Thyroid gland (tissue), 4 donors: ENCODE results near the gene KCNQ1. TPM values are rescaled to one million over a fixed set of nuclear protein-coding genes. Genes with fewer than 3 reads are reported as not detected.

ENCODE experiments used
- DNase-seq, 2 donors: peaks; one replicate each; pipeline ENCODE4 v3.0.0-alpha.2; 2019
- H3K27ac ChIP-seq, 3 donors: fragments of 200-600 bp; sonication (generic); 1 replicate in 2 of 3; 2 replicates in 1 of 3; pipeline ENCODE4 v1.5.1; 2016 to 2019; ENCODE audit warnings: mild to moderate bottlenecking in 1 of 3, moderate library complexity in 1 of 3
- H3K27me3 ChIP-seq: fragments of 200-600 bp; sonication (generic); one replicate; pipeline ENCODE4 v1.5.1; 2019
- H3K36me3 ChIP-seq, 2 donors: fragments of 200-600 bp; sonication (generic); one replicate each; pipeline ENCODE4 v1.5.1; 2016 to 2019
- H3K4me1 ChIP-seq, 2 donors: fragments of 200-600 bp; sonication (generic); one replicate each; pipeline ENCODE4 v1.5.1; 2017 to 2019
- H3K4me3 ChIP-seq, 3 donors: fragments of 200-600 bp; sonication (generic); replicated peaks in 1 of 3; 1 replicate in 2 of 3; 2 replicates in 1 of 3; pipeline ENCODE4 v1.5.1; 2016; ENCODE audit warnings: mild to moderate bottlenecking in 1 of 3
- H3K9me3 ChIP-seq: fragments of 200-600 bp; sonication (generic); one replicate; pipeline ENCODE4 v1.5.1; 2017
- POLR2A ChIP-seq, 2 donors: fragments of 450-650 bp; IDR thresholded peaks; one replicate each; pipeline ENCODE4 v1.6.1; 2017; ENCODE audit warnings: antibody characterized with exemption in 2 of 2, mild to moderate bottlenecking in 2 of 2, moderate library complexity in 1 of 2
- WGBS, 2 donors: methylation state at CpG; one replicate each; pipeline ENCODE4 v1.1.5; 2017; 5-methylcytosine and 5-hydroxymethylcytosine counted together
- intact Hi-C: fragments of 100-400 bp; cut with DNase I; formaldehyde crosslinking; loops from one replicate; pipeline ENCODE4 v1.15.1; 2023
- total RNA-seq, 4 donors: library from RNA; depleted of rRNA; stranded (reverse); fragments of >200 nt; gene quantifications; one replicate each; pipeline ENCODE4 v1.2.3, GENCODE V29; 2016
- TF ChIP-seq, protein P1 (sequence below), 6 experiments: fragments of 200-600 bp in 3 of 6; fragments of 450-650 bp in 3 of 6; sonication (generic) in 3 of 6; IDR thresholded peaks; one replicate each; pipeline ENCODE4 v1.5.1; 2016 to 2019; ENCODE audit warnings: antibody characterized with exemption in 6 of 6, mild to moderate bottlenecking in 2 of 6, inconsistent platforms in 1 of 6, moderate library complexity in 1 of 6

The KCNQ1 gene
- total RNA-seq, 4 donors from 2014 or later: 51.3 to 103 (median 97.8) TPM

DNA sequence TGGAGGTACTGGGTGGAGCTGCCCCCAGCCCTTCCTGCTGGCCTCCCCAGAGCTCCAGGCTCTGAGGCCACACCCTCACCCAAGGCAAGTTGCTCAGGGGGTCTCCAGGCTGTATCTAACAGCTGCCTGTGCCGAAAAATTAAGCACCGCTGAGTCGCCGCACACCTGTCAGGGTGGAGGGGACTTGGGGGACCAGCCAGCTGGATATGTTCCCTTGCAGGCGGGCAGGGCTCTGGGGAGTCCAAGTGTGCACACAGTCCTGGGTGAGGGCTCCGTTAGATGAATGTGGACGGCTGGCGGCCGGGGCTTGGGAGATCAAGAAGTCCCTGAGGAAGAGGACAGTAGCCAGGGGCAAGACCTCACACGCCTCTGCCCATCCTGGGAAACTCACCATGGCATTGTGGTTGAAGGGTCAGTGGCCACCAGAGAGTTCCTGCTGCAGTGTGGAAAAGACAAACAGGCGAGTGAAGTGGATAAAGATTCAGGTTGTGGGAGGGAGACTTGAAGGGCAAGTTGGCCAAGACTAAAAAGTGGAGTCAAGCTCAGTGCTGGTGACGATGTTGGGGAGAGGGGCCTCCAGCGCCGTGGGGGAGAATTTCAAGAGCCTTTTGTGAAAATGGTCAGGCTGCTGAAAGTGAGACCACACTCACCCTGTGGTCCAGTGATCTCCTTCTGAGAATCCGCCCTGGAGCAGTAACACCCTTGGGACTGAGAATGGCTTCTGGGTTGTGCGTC is 371.1 kb downstream of the KCNQ1 start:
- no peaks in the 10 kb centered on the region for H3K9me3 ChIP-seq
- DNase-seq: no peak
- H3K4me1 ChIP-seq: peaks cover 0 to 9% of the 10 kb centered on the region in 2 donors
- WGBS, 2 donors: 82 to 97% methylated on average over 12 to 16 of the region's 16 CpGs
- no peak for TF ChIP-seq POLR2A (IDR thresholded peaks at IDR 0.05)
- TF ChIP-seq, protein P1, sequence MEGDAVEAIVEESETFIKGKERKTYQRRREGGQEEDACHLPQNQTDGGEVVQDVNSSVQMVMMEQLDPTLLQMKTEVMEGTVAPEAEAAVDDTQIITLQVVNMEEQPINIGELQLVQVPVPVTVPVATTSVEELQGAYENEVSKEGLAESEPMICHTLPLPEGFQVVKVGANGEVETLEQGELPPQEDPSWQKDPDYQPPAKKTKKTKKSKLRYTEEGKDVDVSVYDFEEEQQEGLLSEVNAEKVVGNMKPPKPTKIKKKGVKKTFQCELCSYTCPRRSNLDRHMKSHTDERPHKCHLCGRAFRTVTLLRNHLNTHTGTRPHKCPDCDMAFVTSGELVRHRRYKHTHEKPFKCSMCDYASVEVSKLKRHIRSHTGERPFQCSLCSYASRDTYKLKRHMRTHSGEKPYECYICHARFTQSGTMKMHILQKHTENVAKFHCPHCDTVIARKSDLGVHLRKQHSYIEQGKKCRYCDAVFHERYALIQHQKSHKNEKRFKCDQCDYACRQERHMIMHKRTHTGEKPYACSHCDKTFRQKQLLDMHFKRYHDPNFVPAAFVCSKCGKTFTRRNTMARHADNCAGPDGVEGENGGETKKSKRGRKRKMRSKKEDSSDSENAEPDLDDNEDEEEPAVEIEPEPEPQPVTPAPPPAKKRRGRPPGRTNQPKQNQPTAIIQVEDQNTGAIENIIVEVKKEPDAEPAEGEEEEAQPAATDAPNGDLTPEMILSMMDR (IDR thresholded peaks at IDR 0.05): no peak
- no peak overlapping the region for H3K27ac ChIP-seq
- H3K27me3 ChIP-seq: no peaks in the 10 kb centered on the region
- H3K36me3 ChIP-seq: no peaks in the 10 kb centered on the region
- intact Hi-C loops: no loop called here
- H3K4me3 ChIP-seq: no peak overlapping the region

DNA sequence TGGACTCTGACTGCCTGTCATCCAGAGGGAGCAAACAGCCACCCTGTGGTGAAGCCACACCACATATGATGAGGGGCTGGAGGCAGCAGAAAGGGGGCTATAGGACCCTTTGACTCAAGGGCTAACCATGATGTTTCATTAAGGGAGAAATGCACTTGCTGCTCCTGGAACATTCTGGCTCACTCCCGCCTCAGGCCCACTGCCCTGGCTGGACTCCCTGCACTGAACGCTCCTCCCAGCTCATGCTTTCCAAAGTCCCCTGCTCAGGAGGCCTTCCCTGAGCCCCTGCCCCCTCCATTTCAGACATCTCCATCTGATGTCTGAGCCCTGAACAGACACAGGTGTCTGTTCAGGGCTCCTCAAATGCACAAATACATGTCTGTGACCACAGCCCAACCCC is 371.7 kb downstream of the KCNQ1 start:
- intact Hi-C loops: no loop called here
- 87 to 92% methylated on average over 2 of the region's 2 CpGs for WGBS, 2 donors
- Histone ChIP-seq H3K4me3 (no peak overlapping the region), H3K27ac (no peak overlapping the region), H3K9me3 (no peaks in the 10 kb centered on the region), H3K27me3 (no peaks in the 10 kb centered on the region), H3K36me3 (no peaks in the 10 kb centered on the region), H3K4me1 (peaks cover 0 to 9% of the 10 kb centered on the region in 2 donors)
- DNase-seq: no peak
- no peak for TF ChIP-seq POLR2A (IDR thresholded peaks at IDR 0.05)
- TF ChIP-seq, protein P1 (IDR thresholded peaks at IDR 0.05): no peak

DNA sequence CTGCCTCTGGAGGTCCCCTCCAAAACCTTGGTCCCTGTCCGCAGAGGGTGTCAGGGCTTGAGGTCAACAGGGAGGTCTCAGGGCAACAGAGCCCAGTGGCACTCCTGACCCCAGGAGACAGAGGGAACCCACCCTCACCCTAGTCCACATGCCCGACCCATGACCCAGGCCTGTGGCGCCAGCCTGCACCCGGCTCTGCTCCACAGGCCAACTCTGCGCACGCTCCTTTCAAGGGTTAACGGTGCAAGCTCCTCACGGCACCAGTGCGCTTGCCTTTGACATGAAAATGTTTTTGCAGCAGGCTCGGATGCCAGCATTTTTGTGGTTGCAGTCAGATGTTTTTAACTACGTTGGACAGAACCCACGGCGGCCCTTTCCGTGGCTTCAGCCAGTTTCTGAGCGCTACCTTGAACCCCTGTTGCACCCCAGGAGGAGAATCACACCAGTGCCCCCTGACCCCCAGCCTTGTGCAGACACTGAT is 372.2 kb downstream of the KCNQ1 start:
- Histone ChIP-seq H3K9me3 (no peaks in the 10 kb centered on the region), H3K27me3 (no peaks in the 10 kb centered on the region), H3K36me3 (no peaks in the 10 kb centered on the region), H3K27ac (no peak overlapping the region), H3K4me1 (peaks cover 0 to 9% of the 10 kb centered on the region in 2 donors), H3K4me3 (no peak overlapping the region)
- intact Hi-C loops: no loop called here
- TF ChIP-seq, protein P1 (IDR thresholded peaks at IDR 0.05): no peak
- TF ChIP-seq POLR2A (IDR thresholded peaks at IDR 0.05): no peak
- 66 to 86% methylated on average over 14 to 15 of the region's 15 CpGs for WGBS, 2 donors
- no peak for DNase-seq

- TF ChIP-seq, protein P1 (IDR thresholded peaks at IDR 0.05): no peak
- TF ChIP-seq POLR2A (IDR thresholded peaks at IDR 0.05): no peak
- intact Hi-C loops: no loop called here
- no peaks in the 10 kb centered on the region for H3K27me3 ChIP-seq
- WGBS, 2 donors: 84 to 93% methylated on average over 3 of the region's 6 CpGs
- peaks cover 0 to 9% of the 10 kb centered on the region in 2 donors for H3K4me1 ChIP-seq
- H3K36me3 ChIP-seq: no peaks in the 10 kb centered on the region
- no peaks in the 10 kb centered on the region for H3K9me3 ChIP-seq
- H3K4me3 ChIP-seq: no peak overlapping the region
- no peak overlapping the region for H3K27ac ChIP-seq
- no peak for DNase-seq
These were observed 372.6 kb downstream of the KCNQ1 start for GRCh38 chr11:2817431-2817830.

GRCh38 chr11:2818021-2818420 is 373.2 kb downstream of the KCNQ1 start:
- no peak for TF ChIP-seq POLR2A (IDR thresholded peaks at IDR 0.05)
- TF ChIP-seq, protein P1 (IDR thresholded peaks at IDR 0.05): no peak
- Histone ChIP-seq H3K9me3 (no peaks in the 10 kb centered on the region), H3K36me3 (no peaks in the 10 kb centered on the region), H3K27me3 (no peaks in the 10 kb centered on the region), H3K4me3 (no peak overlapping the region), H3K27ac (no peak overlapping the region), H3K4me1 (peaks cover 0 to 3% of the 10 kb centered on the region in 2 donors)
- no peak for DNase-seq
- WGBS, 2 donors: 97 to 98% methylated on average over 5 to 6 of the region's 6 CpGs
- intact Hi-C loops: no loop called here
